HEK293T (cell line): ENCODE measurements around the gene AK1.

Source experiments
- CTCF ChIA-PET: fragments of 350-600 bp; formaldehyde crosslinking; extraction: SDS; loops from one replicate; lab custom pipeline; 2021; ENCODE audit warnings: antibody characterized with exemption, inconsistent platforms; lab: Yijun Ruan, JAX
- POLR2A ChIA-PET: fragments of 350-600 bp; formaldehyde crosslinking; extraction: SDS; loops from one replicate; lab custom pipeline; 2020; ENCODE audit warnings: antibody characterized with exemption, inconsistent platforms; lab: Yijun Ruan, JAX
- DNase-seq: peaks from one replicate; pipeline ENCODE4 v3.0.0; 2012; ENCODE audit warnings: mixed read lengths; ENCODE audit errors: extremely low spot score
- ARNT ChIP-seq: fragments of 450-650 bp; IDR thresholded peaks from 2 replicates; pipeline ENCODE4 v1.6.1; 2017; ENCODE audit warnings: mild to moderate bottlenecking
- BHLHE40 ChIP-seq: fragments of 450-650 bp; IDR thresholded peaks from 2 replicates; pipeline ENCODE4 v1.6.1; 2016; ENCODE audit warnings: mild to moderate bottlenecking, moderate library complexity, borderline replicate concordance
- CTBP1 ChIP-seq: fragments of 450-650 bp; IDR thresholded peaks from 2 replicates; pipeline ENCODE4 v1.6.1; 2016; ENCODE audit warnings: borderline replicate concordance
- ELF4 ChIP-seq: fragments of 450-650 bp; IDR thresholded peaks from 2 replicates; pipeline ENCODE4 v1.6.1; 2017; ENCODE audit warnings: antibody characterized with exemption
- FOXA1 ChIP-seq: fragments of 450-650 bp; IDR thresholded peaks from 2 replicates; pipeline ENCODE4 v1.6.1; 2016; ENCODE audit warnings: mild to moderate bottlenecking
- FOXK2 ChIP-seq: fragments of 450-650 bp; IDR thresholded peaks from 2 replicates; pipeline ENCODE4 v1.6.1; 2016; ENCODE audit warnings: mild to moderate bottlenecking
- FOXM1 ChIP-seq: fragments of 450-650 bp; IDR thresholded peaks from 2 replicates; pipeline ENCODE4 v1.6.1; 2017; ENCODE audit warnings: mild to moderate bottlenecking, borderline replicate concordance
- HDGF ChIP-seq: fragments of 450-650 bp; IDR thresholded peaks from 2 replicates; pipeline ENCODE4 v1.6.1; 2017; ENCODE audit warnings: antibody characterized with exemption, borderline replicate concordance
- L3MBTL2 ChIP-seq: fragments of 450-650 bp; conservative IDR thresholded peaks from 2 replicates; pipeline ENCODE4 v1.6.1; 2016; ENCODE audit warnings: mild to moderate bottlenecking
- LEF1 ChIP-seq: fragments of 450-650 bp; IDR thresholded peaks from 2 replicates; pipeline ENCODE4 v1.6.1; 2017; ENCODE audit warnings: mild to moderate bottlenecking, borderline replicate concordance
- NFRKB ChIP-seq: fragments of 450-650 bp; IDR thresholded peaks from 2 replicates; pipeline ENCODE4 v1.6.1; 2016; ENCODE audit warnings: mild to moderate bottlenecking, moderate library complexity
- PKNOX1 ChIP-seq: fragments of 450-650 bp; IDR thresholded peaks from 2 replicates; pipeline ENCODE4 v1.6.1; 2016
- SP1 ChIP-seq: fragments of 450-650 bp; IDR thresholded peaks from 2 replicates; pipeline ENCODE4 v1.6.1; 2017
- SUZ12 ChIP-seq: fragments of 450-650 bp; IDR thresholded peaks from 2 replicates; pipeline ENCODE4 v1.6.1; 2016; ENCODE audit warnings: mild to moderate bottlenecking
- TARDBP ChIP-seq: fragments of 450-650 bp; IDR thresholded peaks from 2 replicates; pipeline ENCODE4 v1.6.1; 2016
- ZNF384 ChIP-seq: fragments of 450-650 bp; IDR thresholded peaks from 2 replicates; pipeline ENCODE4 v1.6.1; 2016

AK1 gene

GRCh38 chr9:127903557-127904475 is 26.3 kb upstream of the AK1 start:
- ChIA-PET CTCF (interaction anchor here (1.1 kb wide), 1 partner anchor 169 kb away, joined by 3 read pairs; the partner anchor contains the start of gene TOR2A), POLR2A (no interaction called here)
- DNase-seq = no peak
- TF ChIP-seq TARDBP (no peak), FOXM1 (no peak), NFRKB (no peak), ELF4 (no peak), LEF1 (no peak), HDGF (0 out of 2 replicates have a peak, but pooled peaks have one; percentile 27), FOXA1 (no peak)

GRCh38 chr9:127899128-127899943 is 21.9 kb upstream of the AK1 start, which contains the start of gene ST6GALNAC6:
TSS of gene ST6GALNAC6 (minus strand) at chr9:127899603. CDS start at chr9:127897981, 1,622 bp downstream.
- CTCF ChIA-PET = interaction anchor here (0.7 kb wide), 1 partner anchor 72 kb away, joined by 3 read pairs; no protein-coding TSS in a partner anchor
- DNase-seq = peak; percentile 94
- TF ChIP-seq FOXM1 (peak; percentile 73; the same call in 1 of the 2 replicates), ARNT (peak; percentile 31; the same call in 1 of the 2 replicates), BHLHE40 (no peak), CTBP1 (no peak), SUZ12 (no peak), FOXK2 (no peak)
- POLR2A ChIA-PET = interaction anchor here (0.9 to 1.7 kb wide), 8 partner anchors 9 to 272 kb away, joined by 3 to 6 read pairs (median 3); partner anchors contain the start of gene ST6GALNAC4

- CTCF ChIA-PET = interaction anchor here (0.6 to 0.7 kb wide), 3 partner anchors 20 to 1022 kb away, joined by 3 read pairs; no protein-coding TSS in a partner anchor
- POLR2A ChIA-PET = interaction anchor here (0.9 to 1.7 kb wide), 9 partner anchors 9 to 271 kb away, joined by 3 to 6 read pairs (median 3); partner anchors contain the start of gene ST6GALNAC4
- TF ChIP-seq PKNOX1 (0 out of 2 replicates have a peak, but pooled peaks have one; percentile 38), CTBP1 (no peak), ZNF384 (no peak), TARDBP (0 out of 2 replicates have a peak, but pooled peaks have one; percentile 33), ELF4 (no peak), NFRKB (no peak)
- peak; percentile 49 for DNase-seq
Measured at GRCh38 chr9:127898433-127899127, 21.1 kb upstream of the AK1 start.

GRCh38 chr9:127897193-127897692 is 19.8 kb upstream of the AK1 start:
- CTCF ChIA-PET = interaction anchor here (0.6 kb wide), 1 partner anchor 132 kb away, joined by 3 read pairs; no protein-coding TSS in a partner anchor
- POLR2A ChIA-PET = interaction anchor here (0.6 to 1.5 kb wide), 5 partner anchors 9 to 25 kb away, joined by 3 to 8 read pairs (median 4); partner anchors contain the start of gene ST6GALNAC4

More at GRCh38 chr9:127897193-127897692, 19.8 kb upstream of the AK1 start:
- DNase-seq = peak; percentile 81
- TF ChIP-seq HDGF (no peak), PKNOX1 (no peak), TARDBP (no peak), ELF4 (no peak), SP1 (no peak), NFRKB (no peak), ZNF384 (no peak), FOXA1 (no peak), FOXM1 (no peak), CTBP1 (no peak), ARNT (no peak), L3MBTL2 (no peak), BHLHE40 (no peak), SUZ12 (no peak), LEF1 (no peak), FOXK2 (no peak)
